ENCODE data around the gene FILIP1L.

FILIP1L gene

DNA sequence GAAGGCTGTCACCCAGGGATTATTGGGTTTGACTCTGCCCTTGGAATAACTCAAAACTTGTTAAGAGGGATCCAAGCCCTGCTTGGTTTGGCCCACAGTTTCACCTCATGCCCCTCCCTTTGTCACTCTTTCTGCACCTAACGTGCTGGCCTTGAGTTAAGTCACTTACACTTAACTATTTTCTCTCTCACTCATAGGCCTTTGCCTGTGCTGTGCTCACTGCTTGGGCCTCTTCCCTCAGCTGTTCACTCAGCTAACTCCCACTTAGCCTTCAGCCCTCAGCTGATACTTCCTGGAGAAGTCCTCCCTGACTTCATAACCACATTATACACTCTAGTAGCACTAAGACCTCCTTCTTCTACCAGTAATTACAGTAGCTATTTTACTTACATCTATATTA lies 163.4 kb downstream of the FILIP1L start:
- no peak for DNase-seq (ENCODE audit: low spot score)

- no peak for DNase-seq (ENCODE audit: low spot score)
Observed at GRCh38 chr3:99949956-99950670, 164.2 kb downstream of the FILIP1L start.

- DNase-seq (ENCODE audit: low spot score): no peak
Observed at GRCh38 chr3:99948467-99949089, 165.7 kb downstream of the FILIP1L start.

DNA sequence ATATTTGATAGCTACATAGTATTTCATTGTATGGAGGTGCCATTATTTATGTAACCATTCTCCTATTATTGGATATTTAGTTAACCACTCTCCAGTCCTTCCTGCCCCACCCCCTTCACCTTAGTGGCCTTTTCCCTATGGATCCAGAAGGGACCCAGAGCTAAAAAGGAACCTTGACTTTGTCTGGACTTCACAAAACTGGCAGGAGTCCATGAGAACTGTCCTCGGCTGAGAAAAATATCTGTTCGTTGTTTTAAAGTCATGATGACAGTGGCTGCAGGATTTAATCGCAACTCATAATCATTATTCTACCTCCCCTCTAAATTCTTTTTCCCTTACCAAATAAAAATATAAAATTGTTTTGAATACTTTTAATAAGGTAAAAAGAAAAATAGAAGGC lies 166.9 kb downstream of the FILIP1L start:
- DNase-seq (ENCODE audit: low spot score): no peak

DNA sequence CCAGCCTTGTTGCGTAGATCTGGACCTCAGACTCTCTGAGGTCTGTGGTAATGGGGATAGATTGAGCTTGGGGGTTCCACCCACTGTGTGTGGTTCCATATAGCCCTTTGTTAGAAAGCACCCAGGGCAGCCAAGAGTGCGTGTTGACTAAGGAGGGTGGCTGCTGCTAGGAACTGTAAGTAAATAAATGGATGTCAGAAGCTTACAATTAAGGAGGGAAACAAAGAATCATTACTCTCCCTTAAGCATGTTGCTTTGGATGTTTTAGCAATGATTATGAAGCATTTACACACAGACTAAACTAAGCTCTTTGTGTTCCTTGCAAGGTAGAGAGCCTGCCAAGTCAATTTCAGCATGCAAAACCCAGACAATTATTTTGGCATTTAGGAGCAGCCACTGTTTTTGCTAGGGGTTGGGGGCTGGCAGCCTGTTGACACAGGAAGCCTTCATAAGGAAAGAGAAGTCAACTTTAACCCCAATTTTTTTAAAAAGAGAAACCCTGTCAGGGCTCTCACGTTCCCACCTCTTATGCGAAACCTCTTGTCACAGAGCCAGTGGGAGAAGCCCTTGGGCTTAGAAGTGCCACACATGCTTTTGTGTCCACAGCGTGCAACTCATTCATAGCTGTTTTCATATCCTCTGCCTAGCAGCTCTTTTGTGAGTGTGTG lies 168.8 kb downstream of the FILIP1L start:
- no peak for DNase-seq (ENCODE audit: low spot score)

- DNase-seq (ENCODE audit: low spot score): no peak
Observed at GRCh38 chr3:99943931-99944761, 170.2 kb downstream of the FILIP1L start.

- DNase-seq (ENCODE audit: low spot score): no peak
Observed at GRCh38 chr3:99941211-99941610, 173.1 kb downstream of the FILIP1L start.

- DNase-seq (ENCODE audit: low spot score): no peak
Observed at GRCh38 chr3:99940350-99940749, 174.0 kb downstream of the FILIP1L start.

- no peak for DNase-seq (ENCODE audit: low spot score)
Observed at GRCh38 chr3:99939876-99940275, 174.4 kb downstream of the FILIP1L start.

DNA sequence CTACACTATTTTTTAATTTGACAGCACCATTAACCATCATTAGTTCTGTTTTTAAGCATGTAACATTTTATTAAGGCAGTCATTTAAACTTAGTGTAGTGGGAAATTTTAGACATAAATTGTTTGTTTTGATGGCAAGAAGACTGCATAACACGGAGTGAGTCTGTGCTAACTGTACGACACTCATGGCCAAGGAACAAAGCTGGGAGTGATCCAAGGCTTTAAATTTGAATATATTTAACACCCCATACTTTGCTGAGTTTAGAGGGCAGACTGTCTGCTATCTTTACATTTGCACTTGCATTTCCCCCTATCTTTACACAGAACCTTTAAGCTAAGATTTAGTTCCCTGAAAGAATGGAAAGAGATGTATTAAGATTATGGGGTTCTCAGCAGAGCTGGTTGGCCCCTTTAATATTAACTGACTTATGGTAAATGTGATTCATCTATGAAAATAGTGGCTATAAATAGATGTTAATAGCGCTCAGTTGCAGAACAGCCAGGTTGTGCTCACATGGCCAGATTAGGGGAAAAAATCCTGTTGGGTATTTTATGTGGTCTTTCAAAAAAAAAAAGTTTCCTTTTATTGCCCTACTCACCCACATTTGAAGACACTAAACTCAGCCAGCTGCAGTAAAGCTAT lies 175.9 kb downstream of the FILIP1L start:
- DNase-seq (ENCODE audit: low spot score): no peak

GRCh38 chr3:99934975-99935797 lies 179.1 kb downstream of the FILIP1L start:
- no peak for DNase-seq (ENCODE audit: low spot score)

DNA sequence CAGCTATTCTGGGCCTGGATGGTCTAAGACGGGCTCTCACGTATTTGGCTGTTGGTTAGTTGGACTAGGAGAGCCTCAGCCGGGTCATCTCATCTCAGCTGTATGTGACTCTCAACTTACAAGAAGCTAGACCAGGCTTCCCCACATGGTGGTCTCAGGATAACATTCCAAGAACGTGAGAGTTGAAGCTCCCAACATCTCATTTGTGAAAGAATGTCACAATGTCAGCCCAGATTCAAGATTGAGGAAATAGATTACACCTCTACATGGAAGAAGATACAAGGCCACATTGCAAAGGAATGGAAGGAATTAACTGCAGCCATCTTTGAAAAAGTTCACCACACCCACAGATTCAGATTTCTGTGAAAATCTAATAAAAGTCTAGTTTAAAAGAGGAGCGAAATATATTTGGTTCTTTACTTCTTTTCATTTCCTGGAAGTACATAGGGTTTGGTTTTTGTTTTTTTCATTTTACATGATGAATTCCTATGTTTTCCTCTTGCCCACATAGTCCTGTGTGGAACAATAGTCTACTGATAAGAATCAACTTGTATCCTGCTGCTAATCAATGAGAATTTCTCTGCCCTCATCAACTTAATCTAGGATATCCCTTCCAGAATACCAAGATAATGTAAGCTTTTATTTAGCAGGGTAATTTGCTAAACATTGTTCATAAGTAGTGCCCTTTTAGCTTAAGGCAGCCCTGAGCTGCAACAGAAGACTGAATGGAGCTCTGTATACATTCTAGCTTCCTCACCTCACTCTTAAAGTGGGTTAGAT lies 180.1 kb downstream of the FILIP1L start:
- no peak for DNase-seq (ENCODE audit: low spot score)

GRCh38 chr3:99931059-99931458 lies 183.2 kb downstream of the FILIP1L start:
- DNase-seq (ENCODE audit: low spot score): no peak

- DNase-seq (ENCODE audit: low spot score): peak; percentile 31
Observed at GRCh38 chr3:99929745-99930139, 184.6 kb downstream of the FILIP1L start.

DNA sequence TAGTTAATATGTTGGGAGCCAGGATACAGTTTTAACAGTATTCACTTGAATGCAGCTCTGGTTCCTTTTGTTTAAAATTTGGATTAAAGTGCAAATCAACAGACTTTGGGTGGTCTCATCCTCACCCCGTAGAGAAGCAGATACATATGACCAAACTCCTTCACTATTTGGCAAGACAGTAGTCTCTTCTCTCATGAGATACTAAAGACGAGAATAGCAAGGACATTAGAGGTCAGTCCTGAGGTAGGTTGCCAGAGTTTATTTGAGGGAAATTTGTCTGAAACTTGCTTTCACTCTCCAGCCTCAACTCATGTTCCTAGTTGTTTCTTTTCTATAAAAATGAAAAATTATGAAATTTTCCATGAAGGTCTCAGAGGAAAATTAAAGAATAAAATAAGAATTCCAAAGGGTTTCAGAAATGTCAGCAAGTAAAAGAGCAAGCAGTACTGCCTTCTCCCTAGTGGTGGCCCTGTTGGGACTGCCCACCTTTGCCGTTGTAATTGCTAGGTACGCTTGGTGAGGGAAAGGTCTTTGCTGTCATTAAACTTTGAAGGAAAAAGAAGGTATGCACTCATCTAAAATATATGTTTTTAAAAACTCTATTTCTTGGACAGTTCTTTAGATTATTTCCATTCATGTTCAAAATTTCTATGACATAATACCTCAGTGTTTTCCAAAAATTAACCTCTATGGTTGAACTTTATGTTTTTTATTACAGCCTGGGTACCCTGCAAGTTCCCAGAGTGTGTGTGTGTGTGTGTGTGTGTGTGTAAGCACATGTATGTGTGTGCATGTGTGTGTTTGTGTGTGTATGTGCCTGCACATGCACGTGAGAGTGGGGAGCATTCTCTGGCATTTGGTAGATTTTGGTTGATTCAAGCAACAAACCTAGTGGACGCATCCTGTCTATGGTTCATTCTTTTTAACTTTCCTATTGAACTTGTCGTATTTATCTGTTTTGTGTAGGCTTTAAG lies 185.2 kb downstream of the FILIP1L start:
- DNase-seq (ENCODE audit: low spot score): no peak

DNA sequence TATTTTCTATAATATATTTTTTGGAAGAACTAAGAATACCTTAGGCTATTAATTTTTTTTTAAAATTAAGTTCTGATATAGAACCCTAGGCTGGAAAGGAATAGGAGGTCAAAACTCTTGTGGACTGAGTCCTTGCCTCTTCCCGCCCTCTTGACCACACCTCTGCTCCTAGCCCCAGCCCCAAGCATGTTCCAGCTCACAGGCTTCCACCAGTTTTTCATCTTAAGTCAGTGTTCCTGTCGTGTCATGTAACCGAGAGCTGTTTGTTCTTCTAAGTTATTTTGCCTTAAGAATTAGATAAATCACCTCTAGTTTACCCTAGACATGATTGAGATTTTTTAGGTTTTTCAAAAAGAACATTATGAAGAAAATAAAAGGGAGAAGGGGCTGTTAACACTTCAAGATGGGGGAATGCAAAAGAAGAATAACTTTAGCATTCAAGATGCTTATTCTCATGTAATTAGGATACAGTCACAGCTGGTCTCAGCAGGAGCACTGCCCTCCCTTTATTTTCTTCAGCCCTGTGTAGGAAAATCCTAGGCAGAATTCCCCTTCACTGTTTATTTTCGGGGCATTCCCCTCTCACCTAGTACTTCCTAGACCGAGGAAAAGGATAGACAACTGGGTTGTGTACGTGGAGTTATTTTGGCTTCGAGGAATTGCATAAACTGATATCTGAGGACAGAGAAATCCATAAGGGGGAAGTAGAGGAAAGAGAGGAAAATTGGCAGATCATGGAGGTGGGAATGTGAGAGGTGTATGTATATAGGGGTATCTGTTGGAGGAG lies 186.4 kb downstream of the FILIP1L start:
- DNase-seq (ENCODE audit: low spot score): no peak

DNA sequence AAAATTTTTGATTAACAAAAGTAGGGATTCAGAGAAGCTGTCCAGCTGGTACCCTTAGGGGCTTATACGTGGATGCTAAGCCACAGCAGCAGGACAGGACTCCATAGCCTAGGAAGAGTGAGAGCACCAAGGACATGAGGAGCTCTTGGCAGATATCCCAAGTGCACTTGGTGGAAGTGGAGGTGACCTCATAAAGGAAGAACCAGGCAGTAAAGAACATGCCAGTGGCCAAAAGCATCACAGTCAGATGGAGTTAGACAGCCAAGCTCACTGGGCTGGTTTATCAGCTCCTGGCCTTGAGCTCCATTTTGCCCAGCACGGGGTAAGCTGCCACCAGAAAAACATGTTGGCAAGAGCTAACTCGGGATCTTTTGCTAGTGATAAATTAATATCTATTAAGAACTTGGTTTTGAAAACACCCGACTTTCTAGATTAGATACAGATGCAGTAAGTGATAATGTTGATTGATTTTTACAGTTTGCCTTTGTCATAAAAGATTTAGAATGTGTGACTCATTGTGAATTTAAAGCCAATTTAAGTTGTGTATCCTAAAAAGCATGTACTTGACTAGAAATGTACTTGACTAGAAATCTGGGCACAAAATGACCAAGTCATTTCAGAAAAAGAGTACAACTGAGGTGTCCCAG lies 188.6 kb downstream of the FILIP1L start:
- peak; percentile 44 for DNase-seq (ENCODE audit: low spot score)

GRCh38 chr3:99923873-99924272 lies 190.4 kb downstream of the FILIP1L start:
- no peak for DNase-seq (ENCODE audit: low spot score)
